ENCODE data around the gene BFSP1.

GRCh38 chr20:17542481-17542880 lies 11.3 kb upstream of the BFSP1 start:
- TF ChIP-seq CTCF (IDR thresholded peaks at IDR 0.05) (no peak), ZFX (IDR thresholded peaks at IDR 0.05; ENCODE audit: borderline replicate concordance) (no peak)

Data from 22Rv1 (cell line).